ENCODE data around the gene RPL21. TPM values are rescaled to one million over a fixed set of nuclear protein-coding genes. Genes with fewer than 3 reads are reported as not detected.

The RPL21 gene
- total and polyA plus RNA-seq, 7 experiments from 2014 or later = 962 to 9,287 (median 2,505) TPM

DNA sequence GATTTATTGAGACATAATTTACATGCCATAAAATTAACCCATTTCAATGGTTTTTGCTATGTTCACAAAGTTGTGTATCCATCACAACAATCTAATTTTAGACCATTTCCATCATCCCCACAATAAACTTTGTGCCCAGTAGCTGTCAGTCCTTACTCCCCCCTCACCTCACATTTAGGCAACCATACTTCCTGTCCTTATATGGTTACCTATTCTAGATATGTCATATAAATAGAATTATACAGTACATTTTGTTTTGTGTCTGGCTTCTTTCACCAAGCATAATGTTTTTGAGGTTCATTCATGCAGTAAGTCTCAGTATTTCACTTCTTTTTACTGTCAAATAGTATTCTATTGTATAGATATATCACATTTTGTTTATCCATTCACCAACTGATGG lies 23.2 kb upstream of the RPL21 start:
- Histone ChIP-seq H3K27me3 (ENCODE audit: control insufficient read depth in 2 of 2, insufficient read depth in 2 of 2, low read length in 2 of 2) (no peaks in the 10 kb centered on the region), H3K27ac (ENCODE audit: low read depth, low read length) (no peak overlapping the region), H3K9me3 (ENCODE audit: control insufficient read depth in 2 of 3, low read length in 3 of 3) (peaks cover 0 to 5% (median 0%) of the 10 kb centered on the region in 3 experiments), H3K36me3 (ENCODE audit: control insufficient read depth in 2 of 3, insufficient read depth in 3 of 3, low read length in 3 of 3) (no peaks in the 10 kb centered on the region), H3K4me3 (ENCODE audit: low read length) (no peak overlapping the region), H3K4me1 (ENCODE audit: control insufficient read depth in 2 of 2, insufficient read depth in 2 of 2, low read length in 2 of 2) (peaks cover 0 to 8% of the 10 kb centered on the region in 2 donors)
- Mint-ChIP-seq H3K27ac (no peak overlapping the region), H3K4me3 (no peak overlapping the region), H3K4me1 (peaks cover 0 to 27% (median 10%) of the 10 kb centered on the region in 7 donors), H3K27me3 (peaks cover 0 to 13% (median 0%) of the 10 kb centered on the region in 5 donors), H3K36me3 (peaks cover 0 to 8% (median 2%) of the 10 kb centered on the region in 5 donors), H3K9me3 (peaks cover 0 to 32% (median 10%) of the 10 kb centered on the region in 11 donors)
- POLR2A ChIA-PET = no interaction called here
- intact Hi-C loops (cut with micrococcal nuclease) = no loop called here
- ATAC-seq = no peak
- no peak for DNase-seq
- CTCF ChIA-PET = no interaction called here

DNA sequence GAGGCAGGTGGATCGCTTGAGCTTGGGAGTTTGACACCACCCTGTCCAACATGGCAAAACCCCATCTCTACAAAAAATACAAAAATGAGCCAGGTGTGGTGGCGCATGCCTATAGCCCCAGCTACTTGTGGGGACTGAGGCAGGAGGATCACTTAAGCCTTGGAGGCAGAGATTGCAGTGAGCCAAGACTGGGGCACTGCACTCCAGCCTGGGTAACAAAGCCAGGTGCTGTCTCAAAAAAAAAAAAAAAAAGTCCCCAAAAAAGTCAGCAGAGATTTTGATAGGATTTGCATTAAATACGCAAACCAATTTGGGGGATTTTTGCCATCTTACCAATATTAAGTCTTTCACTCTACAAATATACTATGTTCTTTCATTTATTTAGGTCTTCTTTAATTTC lies 21.7 kb upstream of the RPL21 start:
- CTCF ChIA-PET = no interaction called here
- intact Hi-C loops (cut with micrococcal nuclease) = no loop called here
- POLR2A ChIA-PET = interaction anchor here (0.7 kb wide), 1 partner anchor 8 kb away, joined by 6 read pairs; no protein-coding TSS in a partner anchor
- Histone ChIP-seq H3K27ac (ENCODE audit: low read depth, low read length) (no peak overlapping the region), H3K4me1 (ENCODE audit: control insufficient read depth in 2 of 2, insufficient read depth in 2 of 2, low read length in 2 of 2) (peaks cover 0 to 8% of the 10 kb centered on the region in 2 donors), H3K36me3 (ENCODE audit: control insufficient read depth in 2 of 3, insufficient read depth in 3 of 3, low read length in 3 of 3) (no peaks in the 10 kb centered on the region), H3K4me3 (ENCODE audit: low read length) (no peak overlapping the region), H3K27me3 (ENCODE audit: control insufficient read depth in 2 of 2, insufficient read depth in 2 of 2, low read length in 2 of 2) (no peaks in the 10 kb centered on the region), H3K9me3 (ENCODE audit: control insufficient read depth in 2 of 3, low read length in 3 of 3) (peaks cover 0 to 5% (median 0%) of the 10 kb centered on the region in 3 experiments)
- H3K9me3 Mint-ChIP-seq = peaks cover 0 to 32% (median 10%) of the 10 kb centered on the region in 11 donors
- ATAC-seq (no peak), DNase-seq (no peak)
- peaks cover 0 to 8% (median 2%) of the 10 kb centered on the region in 5 donors for H3K36me3 Mint-ChIP-seq
- H3K4me1 Mint-ChIP-seq = peaks cover 0 to 27% (median 10%) of the 10 kb centered on the region in 7 donors
- H3K27ac Mint-ChIP-seq = no peak overlapping the region
- H3K27me3 Mint-ChIP-seq = peaks cover 0 to 11% (median 0%) of the 10 kb centered on the region in 5 donors
- H3K4me3 Mint-ChIP-seq = no peak overlapping the region

DNA sequence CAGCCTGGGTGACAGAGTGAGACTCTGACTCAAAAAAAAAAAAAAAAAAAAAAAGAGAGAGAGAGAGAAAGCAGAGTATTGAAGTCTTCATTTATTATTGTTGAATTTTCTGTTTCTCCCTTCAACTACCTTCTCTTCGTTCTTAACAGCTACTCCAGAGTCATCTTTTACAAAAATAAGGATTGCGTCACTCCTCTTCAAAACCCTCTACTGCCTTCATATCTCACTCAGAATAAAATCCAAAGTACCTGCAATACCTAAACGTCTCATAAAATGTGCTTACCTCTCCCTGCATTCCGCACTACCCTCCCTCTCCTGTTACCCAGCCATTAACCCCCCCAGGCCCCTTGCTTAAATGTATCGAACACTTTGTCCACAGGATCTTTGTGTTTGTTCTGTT lies 17.4 kb upstream of the RPL21 start:
- Mint-ChIP-seq H3K36me3 (peaks cover 0 to 8% (median 0%) of the 10 kb centered on the region in 5 donors), H3K4me1 (no peaks in the 10 kb centered on the region), H3K27me3 (peaks cover 0 to 6% (median 0%) of the 10 kb centered on the region in 5 donors), H3K9me3 (peaks cover 0 to 20% (median 7%) of the 10 kb centered on the region in 11 donors), H3K27ac (no peak overlapping the region), H3K4me3 (no peak overlapping the region)
- ATAC-seq (no peak), DNase-seq (no peak)
- no peak overlapping the region for H3K4me3 ChIP-seq (ENCODE audit: low read length)
- ChIA-PET POLR2A (no interaction called here), CTCF (no interaction called here)
- no peak overlapping the region for H3K27ac ChIP-seq (ENCODE audit: low read depth, low read length)
- H3K27me3 ChIP-seq (ENCODE audit: control insufficient read depth in 2 of 2, insufficient read depth in 2 of 2, low read length in 2 of 2) = no peaks in the 10 kb centered on the region
- intact Hi-C loops (cut with micrococcal nuclease) = no loop called here
- H3K9me3 ChIP-seq (ENCODE audit: control insufficient read depth in 2 of 3, low read length in 3 of 3) = peaks cover 0 to 5% (median 0%) of the 10 kb centered on the region in 3 experiments
- H3K36me3 ChIP-seq (ENCODE audit: control insufficient read depth in 2 of 3, insufficient read depth in 3 of 3, low read length in 3 of 3) = no peaks in the 10 kb centered on the region
- H3K4me1 ChIP-seq (ENCODE audit: control insufficient read depth in 2 of 2, insufficient read depth in 2 of 2, low read length in 2 of 2) = no peaks in the 10 kb centered on the region

DNA sequence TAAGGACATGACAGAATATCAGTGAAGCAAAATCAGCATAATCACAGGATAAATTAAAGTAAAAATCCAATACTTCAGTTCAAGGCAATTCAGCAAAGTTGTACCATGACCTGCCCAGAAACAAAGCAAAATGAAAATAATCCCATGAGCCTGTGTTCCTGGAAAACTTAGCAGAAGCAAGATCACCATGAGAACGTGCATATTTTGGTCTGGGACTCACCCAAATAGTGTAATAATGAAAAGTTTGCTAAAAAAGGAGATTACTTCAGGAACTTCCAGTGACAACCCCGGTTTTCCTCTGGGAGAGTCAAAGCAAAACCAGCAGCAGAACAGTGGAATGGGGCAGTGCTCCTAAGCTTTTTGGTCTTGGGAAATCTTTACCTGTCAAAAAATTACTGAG lies 14.9 kb upstream of the RPL21 start:
- DNase-seq (no peak), ATAC-seq (no peak)
- ChIA-PET POLR2A (no interaction called here), CTCF (no interaction called here)
- Mint-ChIP-seq H3K36me3 (peaks cover 0 to 8% (median 0%) of the 10 kb centered on the region in 5 donors), H3K4me3 (no peak overlapping the region), H3K9me3 (peaks cover 0 to 12% (median 3%) of the 10 kb centered on the region in 11 donors), H3K27ac (no peak overlapping the region), H3K4me1 (no peaks in the 10 kb centered on the region), H3K27me3 (no peaks in the 10 kb centered on the region)
- Histone ChIP-seq H3K27ac (ENCODE audit: low read depth, low read length) (no peak overlapping the region), H3K4me3 (ENCODE audit: low read length) (no peak overlapping the region), H3K9me3 (ENCODE audit: control insufficient read depth in 2 of 3, low read length in 3 of 3) (peaks cover 0 to 5% (median 0%) of the 10 kb centered on the region in 3 experiments), H3K36me3 (ENCODE audit: control insufficient read depth in 2 of 3, insufficient read depth in 3 of 3, low read length in 3 of 3) (no peaks in the 10 kb centered on the region), H3K4me1 (ENCODE audit: control insufficient read depth in 2 of 2, insufficient read depth in 2 of 2, low read length in 2 of 2) (no peaks in the 10 kb centered on the region), H3K27me3 (ENCODE audit: control insufficient read depth in 2 of 2, insufficient read depth in 2 of 2, low read length in 2 of 2) (no peaks in the 10 kb centered on the region)
- intact Hi-C loops (cut with micrococcal nuclease) = no loop called here

DNA sequence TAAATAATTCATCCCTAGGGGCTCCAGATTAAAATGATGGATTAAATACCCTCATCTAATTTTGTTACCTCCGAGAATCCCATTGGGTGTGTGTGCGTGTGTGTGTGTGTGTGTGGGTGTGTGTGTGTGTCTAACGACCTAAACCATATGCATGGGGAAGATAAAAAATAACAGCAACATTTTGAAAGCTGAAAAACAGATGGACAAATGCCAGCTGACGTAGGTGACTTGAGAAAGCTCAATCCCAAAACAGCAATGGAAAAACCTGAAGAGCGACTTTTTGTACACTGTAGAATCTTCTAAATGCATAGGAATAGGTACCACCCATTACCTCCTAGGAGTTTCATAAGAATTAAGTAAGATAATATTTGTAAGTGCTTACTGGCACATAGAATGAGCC lies 8.7 kb upstream of the RPL21 start:
- ATAC-seq (no peak), DNase-seq (no peak)
- H3K9me3 Mint-ChIP-seq = no peaks in the 10 kb centered on the region
- no peak overlapping the region for H3K4me3 Mint-ChIP-seq
- no peaks in the 10 kb centered on the region for H3K27me3 Mint-ChIP-seq
- no peaks in the 10 kb centered on the region for H3K36me3 ChIP-seq (ENCODE audit: control insufficient read depth in 2 of 3, insufficient read depth in 3 of 3, low read length in 3 of 3)
- H3K36me3 Mint-ChIP-seq = peaks cover 0 to 7% (median 0%) of the 10 kb centered on the region in 5 donors
- no peaks in the 10 kb centered on the region for H3K9me3 ChIP-seq (ENCODE audit: control insufficient read depth in 2 of 3, low read length in 3 of 3)
- no peak overlapping the region for H3K27ac ChIP-seq (ENCODE audit: low read depth, low read length)
- intact Hi-C loops (cut with micrococcal nuclease) = no loop called here
- H3K27ac Mint-ChIP-seq = no peak overlapping the region
- peaks cover under 1 to 6% (median 4%) of the 10 kb centered on the region in 7 donors for H3K4me1 Mint-ChIP-seq
- CTCF ChIA-PET = interaction anchor here (1.1 to 1.6 kb wide), 2 partner anchors 28 to 51 kb away, joined by 3 to 5 read pairs; partner anchors contain the start of gene RASL11A
- no peaks in the 10 kb centered on the region for H3K4me1 ChIP-seq (ENCODE audit: control insufficient read depth in 2 of 2, insufficient read depth in 2 of 2, low read length in 2 of 2)
- H3K27me3 ChIP-seq (ENCODE audit: control insufficient read depth in 2 of 2, insufficient read depth in 2 of 2, low read length in 2 of 2) = no peaks in the 10 kb centered on the region
- no peak overlapping the region for H3K4me3 ChIP-seq (ENCODE audit: low read length)
- POLR2A ChIA-PET = interaction anchor here (0.6 to 1.0 kb wide), 2 partner anchors 8 to 94 kb away, joined by 3 read pairs; partner anchors contain the start of gene RPL21

DNA sequence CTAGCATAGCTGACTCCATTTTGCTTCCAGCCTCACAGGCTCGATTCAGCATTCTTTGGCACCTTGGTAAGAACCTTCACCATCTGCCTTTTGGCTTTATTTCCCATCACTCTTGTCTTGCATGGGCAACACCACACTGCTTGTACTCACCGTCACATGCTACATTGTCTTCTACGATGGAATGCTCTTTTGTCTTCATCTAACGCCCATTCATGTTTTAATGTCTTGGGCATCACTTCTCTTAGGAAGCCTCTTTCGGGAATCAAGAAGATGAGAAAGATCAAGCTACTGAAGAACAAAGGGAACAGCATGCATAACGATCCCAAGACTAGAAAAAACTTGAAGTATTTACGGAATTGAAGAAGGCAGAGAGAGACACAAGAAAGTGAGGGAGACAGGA lies 5.7 kb upstream of the RPL21 start:
- no peak for ATAC-seq
- H3K4me3 Mint-ChIP-seq = no peak overlapping the region
- H3K9me3 Mint-ChIP-seq = no peaks in the 10 kb centered on the region
- Histone ChIP-seq H3K36me3 (ENCODE audit: control insufficient read depth in 2 of 3, insufficient read depth in 3 of 3, low read length in 3 of 3) (no peaks in the 10 kb centered on the region), H3K27me3 (ENCODE audit: control insufficient read depth in 2 of 2, insufficient read depth in 2 of 2, low read length in 2 of 2) (no peaks in the 10 kb centered on the region), H3K9me3 (ENCODE audit: control insufficient read depth in 2 of 3, low read length in 3 of 3) (no peaks in the 10 kb centered on the region), H3K4me1 (ENCODE audit: control insufficient read depth in 2 of 2, insufficient read depth in 2 of 2, low read length in 2 of 2) (peaks cover 5 to 7% of the 10 kb centered on the region in 2 donors), H3K4me3 (ENCODE audit: low read length) (no peak overlapping the region), H3K27ac (ENCODE audit: low read depth, low read length) (no peak overlapping the region)
- peak overlapping the region in 3 of 9 donors; percentile 7 to 21 (median 18) for H3K27ac Mint-ChIP-seq
- ChIA-PET CTCF (no interaction called here), POLR2A (no interaction called here)
- intact Hi-C loops (cut with micrococcal nuclease) = no loop called here
- H3K27me3 Mint-ChIP-seq = no peaks in the 10 kb centered on the region
- H3K4me1 Mint-ChIP-seq = peaks cover 6 to 25% (median 17%) of the 10 kb centered on the region in 7 donors
- no peak for DNase-seq
- peaks cover 0 to 7% (median 0%) of the 10 kb centered on the region in 5 donors for H3K36me3 Mint-ChIP-seq

DNA sequence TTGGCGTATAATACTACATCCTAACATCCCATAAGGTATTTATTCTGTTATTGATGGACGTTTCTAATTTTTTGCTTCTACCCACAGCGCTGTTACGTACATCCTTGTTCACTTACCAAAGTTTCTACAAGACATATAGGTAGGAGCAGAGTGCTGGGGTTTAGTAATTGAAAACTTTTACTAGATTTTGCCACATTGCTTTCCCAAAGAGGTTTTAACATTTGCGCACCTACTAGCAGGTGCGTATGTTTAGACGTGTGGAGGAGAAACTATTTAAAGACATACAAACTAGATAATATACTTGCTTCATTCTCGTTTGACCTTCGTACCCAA lies 559 bp upstream of the RPL21 start:
- Mint-ChIP-seq H3K4me1 (peaks cover 32 to 73% (median 47%) of the 10 kb centered on the region in 7 donors), H3K4me3 (peak overlapping the region; percentile 93 to 99 (median 98)), H3K27me3 (no peaks in the 10 kb centered on the region), H3K27ac (peak overlapping the region; percentile 98 to 100 (median 99)), H3K36me3 (peaks cover 0 to 21% (median 13%) of the 10 kb centered on the region in 5 donors), H3K9me3 (no peaks in the 10 kb centered on the region)
- Histone ChIP-seq H3K27me3 (ENCODE audit: control insufficient read depth in 2 of 2, insufficient read depth in 2 of 2, low read length in 2 of 2) (no peaks in the 10 kb centered on the region), H3K36me3 (ENCODE audit: control insufficient read depth in 2 of 3, insufficient read depth in 3 of 3, low read length in 3 of 3) (peaks cover 0 to 25% (median 0%) of the 10 kb centered on the region in 3 experiments), H3K9me3 (ENCODE audit: control insufficient read depth in 2 of 3, low read length in 3 of 3) (no peaks in the 10 kb centered on the region), H3K4me1 (ENCODE audit: control insufficient read depth in 2 of 2, insufficient read depth in 2 of 2, low read length in 2 of 2) (peaks cover 29 to 35% of the 10 kb centered on the region in 2 donors), H3K27ac (ENCODE audit: low read depth, low read length) (peak overlapping the region; percentile 98), H3K4me3 (ENCODE audit: low read length) (peak overlapping the region; percentile 82)
- POLR2A ChIA-PET = interaction anchor here (0.6 to 1.1 kb wide), 16 partner anchors 8 to 370 kb away, joined by 3 to 10 read pairs (median 4); partner anchors contain the start of genes LNX2, MTIF3, RASL11A and USP12
- ATAC-seq (peak; percentile 49), DNase-seq (no peak)
- intact Hi-C loops (cut with micrococcal nuclease) = loop anchor here (1.0 to 10.0 kb wide), 19 partner anchors 20 to 1946 kb away; partner anchors contain the start of genes MTIF3 (in 2 of the 2), POLR1D (in 2 of the 2), RASL11A (in 2 of the 2) and GTF3A (in 1 of the 2)
- CTCF ChIA-PET = interaction anchor here (0.7 to 1.1 kb wide), 2 partner anchors 9 to 20 kb away, joined by 3 to 4 read pairs; partner anchors contain the start of gene RASL11A

All from naive thymus-derived CD4-positive, alpha-beta T cell (primary cell).